Hypothalamus (tissue), 51 donors: ENCODE results near the gene TBCEL.

Source experiments
- DNase-seq, 51 donors: peaks; one replicate each; lab custom pipeline; 2025; lab: John Stamatoyannopoulos, UW

The TBCEL gene

DNA sequence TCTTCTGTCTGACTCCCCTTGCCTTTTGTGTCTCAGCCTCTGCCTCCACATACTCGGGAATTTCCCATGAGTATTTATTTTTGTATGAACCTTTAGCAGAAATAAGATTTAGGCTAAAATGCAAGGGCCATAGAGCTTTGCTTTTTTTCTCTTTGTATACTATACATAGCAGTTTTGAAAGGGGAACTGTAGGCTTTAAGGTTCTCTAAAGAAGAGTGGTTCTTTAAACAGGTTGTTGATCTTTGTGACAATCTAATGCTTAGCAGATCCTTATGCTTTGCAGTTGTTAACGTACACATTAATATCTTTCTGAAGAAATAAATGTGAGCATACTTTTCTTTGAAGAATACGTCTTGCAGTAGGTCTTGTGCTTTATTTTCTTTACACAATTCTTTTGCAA is 35.0 kb downstream of the TBCEL start:
- no peak for DNase-seq

DNA sequence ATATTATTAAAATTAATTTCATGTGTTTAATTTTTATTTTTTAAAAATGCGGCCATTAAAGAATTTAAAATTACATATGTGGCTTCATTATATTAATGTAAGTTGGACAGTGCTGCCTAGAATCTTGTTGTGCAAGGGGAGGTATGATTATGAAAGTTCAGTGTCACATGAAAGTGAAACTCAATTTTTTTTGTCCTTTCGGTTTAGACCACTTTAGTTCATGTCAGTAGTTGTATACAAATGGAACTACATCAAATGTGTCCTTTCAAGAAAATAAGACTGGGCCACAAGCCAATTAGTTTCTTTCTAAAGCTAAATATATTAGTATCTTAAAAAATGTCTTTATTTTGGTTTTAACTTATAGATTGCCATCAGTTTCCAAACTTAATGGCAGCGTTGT is 35.7 kb downstream of the TBCEL start:
- no peak for DNase-seq

DNA sequence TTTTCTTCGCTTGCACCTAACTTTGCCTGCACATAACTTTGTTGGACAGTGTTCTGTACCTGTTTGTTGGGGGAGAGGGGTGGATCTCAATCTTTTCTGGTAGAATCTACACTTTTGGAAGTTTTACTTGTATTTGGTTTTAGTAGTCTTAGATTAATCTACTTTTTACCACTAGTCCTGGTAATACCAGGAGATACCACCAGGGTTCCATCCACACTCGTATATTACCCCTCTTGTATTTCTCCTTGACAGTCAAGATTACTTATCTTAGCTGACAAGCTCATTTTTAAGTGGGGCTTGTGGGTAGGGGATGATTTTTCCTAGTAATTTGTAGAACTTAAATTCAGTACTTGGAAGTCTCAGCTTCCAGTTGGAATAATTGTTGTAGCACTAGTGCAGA is 39.8 kb downstream of the TBCEL start:
- DNase-seq, result no peak

GRCh38 chr11:121066623-121067022 is 42.7 kb downstream of the TBCEL start:
- DNase-seq, result no peak

- no peak for DNase-seq
These were observed 43.1 kb downstream of the TBCEL start for GRCh38 chr11:121067026-121067425.

- no peak for DNase-seq
These were observed 43.6 kb downstream of the TBCEL start for GRCh38 chr11:121067453-121067852.

DNA sequence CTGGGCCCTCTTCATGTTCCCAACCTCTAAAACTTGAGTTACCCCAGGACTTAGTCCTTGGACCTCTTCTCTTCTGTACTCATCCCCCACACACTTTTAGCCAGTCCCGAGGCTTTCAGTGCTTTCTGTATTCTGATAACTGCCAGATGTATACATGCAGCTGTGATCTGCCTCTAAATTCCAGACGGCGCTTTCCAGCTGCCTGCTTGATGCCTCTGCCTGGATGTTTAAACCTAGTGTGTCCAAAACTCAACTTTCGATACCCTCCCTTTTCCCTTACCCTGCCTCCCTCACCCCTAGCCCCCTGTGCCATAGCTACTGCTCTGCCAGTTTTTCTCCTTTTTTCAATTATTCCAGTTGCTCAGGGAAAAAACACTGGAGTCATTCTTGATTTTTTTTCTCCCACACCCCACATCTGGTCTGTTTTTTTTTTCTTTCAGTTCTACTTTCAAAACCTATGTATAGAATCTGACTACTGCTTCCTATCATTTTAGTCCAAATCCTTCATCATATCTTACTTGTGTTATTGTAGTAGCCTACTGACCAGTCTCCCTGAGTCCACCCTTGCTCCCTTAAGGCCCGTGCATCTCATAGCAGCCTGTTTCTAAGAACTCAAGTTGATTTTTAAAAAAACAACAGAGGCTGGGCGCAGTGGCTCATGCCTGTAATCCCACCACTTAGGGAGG is 44.2 kb downstream of the TBCEL start:
- no peak for DNase-seq

- DNase-seq, result no peak
These were observed 44.9 kb downstream of the TBCEL start for GRCh38 chr11:121068787-121069186.

DNA sequence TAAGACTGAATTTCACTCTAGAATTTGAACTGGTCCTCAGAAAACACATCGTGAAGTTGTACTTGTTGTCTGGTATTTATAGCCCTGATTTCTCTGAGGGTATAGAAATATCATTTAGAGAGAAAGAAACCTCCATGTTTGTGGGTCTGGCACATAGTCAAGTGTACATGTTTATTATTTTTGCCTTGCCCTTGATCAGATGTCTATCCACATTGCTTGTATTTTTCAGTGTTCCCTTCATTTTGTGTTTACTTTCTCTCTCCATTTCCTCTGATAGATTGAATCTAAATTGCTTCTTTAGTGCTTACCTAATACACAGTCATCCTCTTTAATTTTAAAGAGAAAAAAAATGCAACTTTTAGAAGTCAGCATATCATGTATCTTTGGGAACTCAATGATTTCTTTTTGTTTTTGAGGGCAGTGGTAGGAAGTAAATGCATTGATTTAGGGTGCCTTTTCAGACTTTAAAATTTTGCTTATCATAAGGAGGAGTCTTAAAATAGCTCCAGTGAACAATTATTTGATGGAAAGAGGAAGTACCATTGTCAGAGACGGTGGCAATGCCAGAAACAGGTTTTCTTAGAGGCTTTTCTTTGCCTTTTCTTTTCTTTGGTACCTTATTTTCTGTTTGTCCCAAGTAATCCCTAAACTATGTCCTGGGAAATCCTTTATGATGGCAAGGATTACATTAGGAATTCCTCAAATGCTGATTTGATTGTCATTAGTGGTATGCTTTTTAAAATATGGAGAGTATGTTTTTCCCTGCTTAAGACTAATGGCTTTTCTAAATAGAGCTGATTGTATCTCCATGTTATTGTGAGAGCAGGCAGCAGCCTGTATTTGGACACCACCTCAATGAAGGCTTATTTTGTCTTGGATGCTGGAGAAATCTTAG is 47.3 kb downstream of the TBCEL start:
- no peak for DNase-seq

GRCh38 chr11:121071846-121072450 is 48.0 kb downstream of the TBCEL start:
- peak in 21 of 51 donors; percentile 1 to 53 (median 19) for DNase-seq

- no peak for DNase-seq
These were observed 57.4 kb downstream of the TBCEL start for GRCh38 chr11:121081321-121081720.

DNA sequence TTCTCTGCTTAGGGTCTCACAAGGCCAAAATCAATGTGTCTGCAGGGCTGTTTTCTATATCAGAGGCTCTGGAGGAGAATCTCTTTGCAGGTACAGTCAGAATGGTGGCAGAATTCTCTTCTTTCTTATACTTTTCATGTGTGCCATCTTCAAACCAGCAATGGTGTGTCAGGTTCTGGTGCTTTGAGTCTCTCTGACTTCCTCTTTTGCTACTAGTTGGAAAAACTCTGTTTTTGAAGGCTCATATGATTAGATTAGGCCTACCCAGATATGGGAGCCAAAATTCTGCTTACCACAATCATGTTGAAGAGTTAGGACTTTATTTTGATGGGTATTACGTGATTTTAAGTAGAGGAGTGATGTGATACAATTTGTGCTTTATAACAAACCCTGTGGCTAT is 58.3 kb downstream of the TBCEL start:
- DNase-seq, result no peak

- DNase-seq, result no peak
These were observed 58.8 kb downstream of the TBCEL start for GRCh38 chr11:121082670-121083069.

GRCh38 chr11:121086866-121087265 is 63.0 kb downstream of the TBCEL start:
- DNase-seq, result no peak

DNA sequence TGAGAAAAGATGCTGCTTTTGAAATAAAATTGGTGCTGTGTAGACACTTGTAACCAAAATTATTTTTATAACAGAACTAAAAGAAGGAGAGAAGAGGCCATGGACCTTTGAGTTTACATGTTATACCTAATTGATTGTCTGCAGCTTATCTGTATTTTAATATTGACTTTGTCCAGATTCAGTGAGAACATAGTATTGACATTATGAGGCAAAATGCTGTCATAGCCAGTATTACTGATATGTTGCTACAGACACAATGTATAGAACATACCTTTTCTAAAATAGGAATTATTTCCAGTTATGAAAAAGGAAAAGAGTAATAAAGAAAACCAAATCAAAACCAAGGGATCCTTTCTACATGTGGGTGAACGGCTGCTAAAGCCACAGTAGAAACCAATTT is 65.7 kb downstream of the TBCEL start:
- no peak for DNase-seq

DNA sequence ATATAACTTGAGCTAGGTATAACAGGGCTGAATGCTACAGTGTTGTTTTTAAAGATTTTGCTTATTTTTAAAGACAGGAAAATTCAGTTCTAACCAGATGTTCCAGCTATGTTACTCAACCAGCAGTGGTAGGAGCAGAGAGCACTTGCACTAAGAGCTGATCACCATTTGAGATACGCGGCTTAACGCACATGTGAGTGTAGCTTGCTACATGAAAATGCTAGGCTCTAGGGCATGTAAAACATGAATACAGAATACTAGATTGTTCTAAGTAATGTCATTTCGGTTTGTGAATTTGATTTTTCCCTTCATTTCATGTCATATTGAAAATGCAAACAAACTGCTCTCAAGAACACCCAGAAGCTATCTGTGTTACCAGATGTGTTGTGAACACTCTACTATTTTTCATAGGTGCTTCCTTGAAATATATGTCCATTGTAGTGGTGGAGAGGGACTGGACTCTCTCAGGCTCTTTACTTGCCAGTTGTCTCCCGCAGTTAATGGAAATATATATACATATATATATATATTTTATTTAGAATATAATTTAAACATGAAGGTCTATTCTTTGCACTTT is 66.3 kb downstream of the TBCEL start:
- no peak for DNase-seq

- peak in 2 of 51 donors; percentile 12 to 15 for DNase-seq
These were observed 67.7 kb downstream of the TBCEL start for GRCh38 chr11:121091492-121092152.

DNA sequence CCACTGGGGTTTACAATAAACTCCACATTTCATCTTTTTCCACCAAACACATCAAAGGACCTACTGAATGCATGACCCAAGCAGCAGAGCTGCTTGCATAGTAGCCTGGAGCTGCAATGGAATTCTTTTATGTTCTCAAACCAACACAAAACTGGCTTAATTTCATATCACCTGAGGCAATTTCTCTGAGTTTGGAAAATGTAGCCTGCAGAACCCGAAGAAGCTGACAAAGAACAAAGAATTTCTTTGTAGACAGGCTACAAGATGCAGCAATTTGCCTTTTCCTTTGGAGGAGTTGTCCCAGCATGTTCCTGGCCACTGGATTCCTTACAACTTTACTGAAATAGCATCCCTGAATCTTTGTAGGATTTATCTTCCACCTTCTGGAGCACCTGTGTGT is 71.7 kb downstream of the TBCEL start:
- no peak for DNase-seq

- DNase-seq, result no peak
These were observed 75.5 kb downstream of the TBCEL start for GRCh38 chr11:121099364-121099763.

GRCh38 chr11:121099885-121100284 is 76.0 kb downstream of the TBCEL start:
- DNase-seq, result no peak

- no peak for DNase-seq
These were observed 77.0 kb downstream of the TBCEL start, which contains the start of gene TECTA for GRCh38 chr11:121100943-121101342. TSS of gene TECTA (plus strand) at chr11:121101243. CDS start at chr11:121102666, 1,423 bp downstream.
